H9 (cell line): Measurements from ENCODE around the gene ARHGAP15. TPM values are rescaled to one million over a fixed set of nuclear protein-coding genes. Genes with fewer than 3 reads are reported as not detected.

ENCODE experiments used
- DNase-seq: peaks from one replicate; pipeline ENCODE4 v3.0.0-alpha.2; 2017
- H2AFZ ChIP-seq: one replicate; pipeline ENCODE4 v1.6.1; 2013; ENCODE audit warnings: mild to moderate bottlenecking, low read length, control low read depth, moderate library complexity
- H2AK5ac ChIP-seq: 2 replicates; pipeline ENCODE4 v1.6.1; 2013; ENCODE audit warnings: low read length, control low read depth, mixed read lengths; ENCODE audit not compliant: insufficient read length
- H2BK120ac ChIP-seq: one replicate; pipeline ENCODE4 v1.6.1; 2013; ENCODE audit warnings: low read depth, mild to moderate bottlenecking, low read length, control low read depth, inconsistent platforms; ENCODE audit not compliant: poor library complexity, severe bottlenecking
- H2BK12ac ChIP-seq: 2 replicates; pipeline ENCODE4 v1.6.1; 2013; ENCODE audit warnings: low read length, control low read depth, mixed read lengths, low read depth; ENCODE audit not compliant: insufficient read length
- H2BK15ac ChIP-seq: 2 replicates; pipeline ENCODE4 v1.6.1; 2013; ENCODE audit warnings: low read depth, low read length, control low read depth
- H2BK20ac ChIP-seq: one replicate; pipeline ENCODE4 v1.6.1; 2013; ENCODE audit warnings: low read depth, mild to moderate bottlenecking, low read length, control low read depth, inconsistent platforms; ENCODE audit not compliant: poor library complexity, severe bottlenecking
- H2BK5ac ChIP-seq: 2 replicates; pipeline ENCODE4 v1.6.1; 2013; ENCODE audit warnings: low read length, control low read depth, mixed read lengths; ENCODE audit not compliant: insufficient read length
- H3K14ac ChIP-seq: 2 replicates; pipeline ENCODE4 v1.6.1; 2013; ENCODE audit warnings: low read length, control low read depth; ENCODE audit not compliant: insufficient read depth
- H3K18ac ChIP-seq: 2 replicates; pipeline ENCODE4 v1.6.1; 2013; ENCODE audit warnings: low read depth, mild to moderate bottlenecking, mixed read lengths, low read length, control low read depth; ENCODE audit not compliant: insufficient read length
- H3K23ac ChIP-seq: 2 replicates; pipeline ENCODE4 v1.6.1; 2013; ENCODE audit warnings: low read length, control low read depth, mixed read lengths, low read depth; ENCODE audit not compliant: insufficient read length
- H3K23me2 ChIP-seq: 2 replicates; pipeline ENCODE4 v1.6.1; 2013; ENCODE audit warnings: low read depth, mild to moderate bottlenecking, mixed read lengths, low read length, control low read depth; ENCODE audit not compliant: insufficient read length, poor library complexity, severe bottlenecking
- H3K27ac ChIP-seq: 2 replicates; pipeline ENCODE4 v1.5.1; 2013; ENCODE audit warnings: low read length, control low read depth, mixed read lengths, low read depth; ENCODE audit not compliant: insufficient read length
- H3K27me3 ChIP-seq: 2 replicates; pipeline ENCODE4 v1.6.1; 2013; ENCODE audit warnings: low read length, control low read depth, inconsistent platforms; ENCODE audit not compliant: insufficient read depth
- H3K4ac ChIP-seq: 2 replicates; pipeline ENCODE4 v1.6.1; 2013; ENCODE audit warnings: low read depth, mild to moderate bottlenecking, control low read depth, inconsistent platforms, low read length, moderate library complexity
- H3K4me1 ChIP-seq: 2 replicates; pipeline ENCODE4 v1.6.1; 2013; ENCODE audit warnings: low read length, control low read depth, inconsistent platforms; ENCODE audit not compliant: insufficient read depth
- H3K4me2 ChIP-seq: 2 replicates; pipeline ENCODE4 v1.6.1; 2013; ENCODE audit warnings: low read length, control low read depth, mixed read lengths; ENCODE audit not compliant: insufficient read length, insufficient read depth
- H3K56ac ChIP-seq: 2 replicates; pipeline ENCODE4 v1.6.1; 2013; ENCODE audit warnings: low read depth, mild to moderate bottlenecking, mixed read lengths, low read length, control low read depth; ENCODE audit not compliant: insufficient read length
- H3K79me1 ChIP-seq: 2 replicates; pipeline ENCODE4 v1.6.1; 2013; ENCODE audit warnings: low read depth, mild to moderate bottlenecking, moderate library complexity, low read length, control low read depth, inconsistent platforms; ENCODE audit not compliant: insufficient read depth, poor library complexity, severe bottlenecking
- H3K79me2 ChIP-seq: 2 replicates; pipeline ENCODE4 v1.6.1; 2013; ENCODE audit warnings: low read length, control low read depth, inconsistent platforms; ENCODE audit not compliant: insufficient read depth
- H3K9ac ChIP-seq: 2 replicates; pipeline ENCODE4 v1.6.1; 2013; ENCODE audit warnings: low read length, control low read depth, mixed read lengths; ENCODE audit not compliant: insufficient read length; ENCODE audit errors: extremely low read depth
- H3K9me3 ChIP-seq: one replicate; pipeline ENCODE4 v1.6.1; 2013; ENCODE audit warnings: low read depth, low read length, inconsistent platforms; ENCODE audit not compliant: control insufficient read depth
- H3T11ph ChIP-seq: one replicate; pipeline ENCODE4 v1.6.1; 2013; ENCODE audit warnings: mild to moderate bottlenecking, low read length, control low read depth, inconsistent platforms
- H4K20me1 ChIP-seq: one replicate; pipeline ENCODE4 v1.6.1; 2013; ENCODE audit not compliant: control insufficient read depth, insufficient read length, insufficient read depth
- H4K5ac ChIP-seq: 2 replicates; pipeline ENCODE4 v1.6.1; 2013; ENCODE audit warnings: low read depth, mild to moderate bottlenecking, mixed read lengths, low read length, control low read depth; ENCODE audit not compliant: insufficient read length
- H4K8ac ChIP-seq: replicated peaks from 2 replicates; pipeline ENCODE4 v1.6.1; 2013; ENCODE audit warnings: low read length, control low read depth, mixed read lengths, low read depth; ENCODE audit not compliant: insufficient read length
- H4K91ac ChIP-seq: 2 replicates; pipeline ENCODE4 v1.6.1; 2013; ENCODE audit warnings: low read depth, mild to moderate bottlenecking, moderate library complexity, mixed read lengths, low read length, control low read depth; ENCODE audit not compliant: insufficient read length
- H3K27ac Mint-ChIP-seq, 3 experiments: 2 replicates in 2 of 3; 3 replicates in 1 of 3; pipeline ENCODE4 v1.8.0; 2020 to 2021; ENCODE audit warnings: mixed read lengths in 3 of 3, mild to moderate bottlenecking in 1 of 3, moderate library complexity in 1 of 3
- H3K27me3 Mint-ChIP-seq: 2 replicates; pipeline ENCODE4 v1.8.0; 2021; ENCODE audit warnings: low read depth, mild to moderate bottlenecking, moderate library complexity, mixed read lengths
- H3K36me3 Mint-ChIP-seq, 3 experiments: 2 replicates in 2 of 3; 3 replicates in 1 of 3; pipeline ENCODE4 v1.8.0; 2020 to 2021; ENCODE audit warnings: low read depth in 3 of 3, mixed read lengths in 3 of 3; ENCODE audit not compliant: insufficient read depth in 1 of 3
- H3K4me1 Mint-ChIP-seq, 2 experiments: 2 replicates each; pipeline ENCODE4 v1.8.0; 2020; ENCODE audit warnings: mixed read lengths in 2 of 2
- H3K4me3 Mint-ChIP-seq, 2 experiments: 2 replicates in 1 of 2; 3 replicates in 1 of 2; pipeline ENCODE4 v1.8.0; 2020 to 2021; ENCODE audit warnings: mild to moderate bottlenecking in 2 of 2, mixed read lengths in 2 of 2, moderate library complexity in 1 of 2
- H3K9me3 Mint-ChIP-seq, 2 experiments: 2 replicates in 1 of 2; 3 replicates in 1 of 2; pipeline ENCODE4 v1.8.0; 2020; ENCODE audit warnings: mild to moderate bottlenecking in 2 of 2, mixed read lengths in 2 of 2, moderate library complexity in 1 of 2
- CTCF ChIP-seq: fragments of 200-600 bp; sonication (generic); conservative IDR thresholded peaks from 3 replicates; pipeline ENCODE4 v1.8.0; 2021; ENCODE audit warnings: antibody characterized with exemption, mild to moderate bottlenecking
- WGBS: extraction: QIAGEN DNeasy Blood & Tissue Kit; methylation state at CpG from one replicate; pipeline ENCODE4 v1.1.7; 2013; ENCODE audit warnings: missing lambda C conversion rate, low lambda C conversion rate, mixed read lengths; ENCODE audit not compliant: insufficient read length; ENCODE audit errors: extremely low coverage; 5-methylcytosine and 5-hydroxymethylcytosine counted together
- total RNA-seq: library from RNA; stranded (reverse); gene quantifications from 2 replicates; pipeline ENCODE4 v1.2.1, GENCODE V29; 2021

The ARHGAP15 gene
- total RNA-seq, 1 experiment from 2014 or later = not detected

GRCh38 chr2:143284087-143284675 lies 155.0 kb downstream of the ARHGAP15 start:
- H2BK5ac ChIP-seq = no peak overlapping the region
- H4K91ac ChIP-seq = no peak overlapping the region
- no peak overlapping the region for H2BK15ac ChIP-seq
- WGBS = no CpG with 5 or more reads among the region's 7 CpGs
- no peak overlapping the region for H3T11ph ChIP-seq
- peak; percentile 87 for TF ChIP-seq CTCF
- H2BK20ac ChIP-seq = no peak overlapping the region
- H3K56ac ChIP-seq = no peak overlapping the region
- no peak overlapping the region for H4K8ac ChIP-seq
- H4K5ac ChIP-seq = no peak overlapping the region
- no peak overlapping the region for H2AFZ ChIP-seq
- no peak overlapping the region for H3K4ac ChIP-seq
- H3K27ac Mint-ChIP-seq = no peak overlapping the region
- no peak overlapping the region for H3K14ac ChIP-seq
- H3K79me1 ChIP-seq = no peaks in the 10 kb centered on the region
- H3K36me3 Mint-ChIP-seq = no peaks in the 10 kb centered on the region
- H3K9me3 Mint-ChIP-seq = no peaks in the 10 kb centered on the region; a peak in 1 of 5 replicates
- no peak overlapping the region for H3K27ac ChIP-seq
- no peak overlapping the region for H3K4me2 ChIP-seq
- H3K9ac ChIP-seq = no peak overlapping the region
- H3K23ac ChIP-seq = no peak overlapping the region
- no peaks in the 10 kb centered on the region for H3K27me3 Mint-ChIP-seq
- no peak overlapping the region for H3K4me3 Mint-ChIP-seq
- no peaks in the 10 kb centered on the region for H3K23me2 ChIP-seq
- no peaks in the 10 kb centered on the region for H4K20me1 ChIP-seq
- no peaks in the 10 kb centered on the region for H3K4me1 Mint-ChIP-seq
- H2BK12ac ChIP-seq = no peak overlapping the region
- no peaks in the 10 kb centered on the region for H3K79me2 ChIP-seq
- no peaks in the 10 kb centered on the region for H3K4me1 ChIP-seq
- no peak for DNase-seq
- H2AK5ac ChIP-seq = no peak overlapping the region
- H2BK120ac ChIP-seq = no peak overlapping the region
- H3K9me3 ChIP-seq = no peaks in the 10 kb centered on the region
- no peak overlapping the region for H3K18ac ChIP-seq
- H3K27me3 ChIP-seq = no peaks in the 10 kb centered on the region
